ENCODE measurements around the gene HES1. TPM values are rescaled to one million over a fixed set of nuclear protein-coding genes. Genes with fewer than 3 reads are reported as not detected.
"Not testable (repeated sequence)": the region's sequence is repeated elsewhere in the genome, so short reads cannot be mapped to it uniquely, and the experiment has no call there.

Gene HES1
- total and polyA plus RNA-seq, 5 experiments from 2014 or later, result not detected

- POLR2A ChIA-PET, result interaction anchor here (0.6 to 0.7 kb wide), 2 partner anchors 257 to 342 kb away, joined by 4 read pairs; no protein-coding TSS in a partner anchor
- Mint-ChIP-seq H3K27ac (peak overlapping the region in 2 of 10 donors; percentile 18 to 51), H3K4me1 (peaks cover 17 to 48% (median 27%) of the 10 kb centered on the region in 4 donors), H3K9me3 (no peaks in the 10 kb centered on the region), H3K36me3 (no peaks in the 10 kb centered on the region), H3K4me3 (peak overlapping the region; percentile 16 to 67 (median 56)), H3K27me3 (peaks cover 5 to 58% (median 39%) of the 10 kb centered on the region in 5 donors)
- DNase-seq (peak in 2 of 10 donors; percentile 13 to 23), ATAC-seq (no peak)
Measured at GRCh38 chr3:194140520-194141414, 4.8 kb downstream of the HES1 start.

GRCh38 chr3:194141415-194142155, 5.6 kb downstream of the HES1 start:
- DNase-seq (peak; percentile 17 to 76 (median 48)), ATAC-seq (peak; percentile 49 to 53)
- peak overlapping the region; percentile 63 to 87 (median 81) for H3K4me3 Mint-ChIP-seq
- peak overlapping the region in 2 of 10 donors; percentile 66 to 77 for H3K27ac Mint-ChIP-seq
- H3K36me3 Mint-ChIP-seq, result no peaks in the 10 kb centered on the region
- POLR2A ChIA-PET, result interaction anchor here (0.7 kb wide), 1 partner anchor 256 kb away, joined by 4 read pairs; no protein-coding TSS in a partner anchor
- peaks cover 5 to 51% (median 31%) of the 10 kb centered on the region in 5 donors for H3K27me3 Mint-ChIP-seq
- peaks cover 12 to 40% (median 18%) of the 10 kb centered on the region in 4 donors for H3K4me1 Mint-ChIP-seq
- H3K9me3 Mint-ChIP-seq, result no peaks in the 10 kb centered on the region

GRCh38 chr3:194142156-194142910, 6.4 kb downstream of the HES1 start:
- POLR2A ChIA-PET, result no interaction called here
- Mint-ChIP-seq H3K27ac (peak overlapping the region in 2 of 10 donors; percentile 66 to 77), H3K4me1 (peaks cover 5 to 33% (median 11%) of the 10 kb centered on the region in 4 donors), H3K9me3 (no peaks in the 10 kb centered on the region), H3K27me3 (peaks cover 2 to 47% (median 26%) of the 10 kb centered on the region in 5 donors), H3K36me3 (no peaks in the 10 kb centered on the region), H3K4me3 (peak overlapping the region; percentile 63 to 87 (median 81))
- ATAC-seq (no peak), DNase-seq (peak in 2 of 10 donors; percentile 12 to 19)

DNA sequence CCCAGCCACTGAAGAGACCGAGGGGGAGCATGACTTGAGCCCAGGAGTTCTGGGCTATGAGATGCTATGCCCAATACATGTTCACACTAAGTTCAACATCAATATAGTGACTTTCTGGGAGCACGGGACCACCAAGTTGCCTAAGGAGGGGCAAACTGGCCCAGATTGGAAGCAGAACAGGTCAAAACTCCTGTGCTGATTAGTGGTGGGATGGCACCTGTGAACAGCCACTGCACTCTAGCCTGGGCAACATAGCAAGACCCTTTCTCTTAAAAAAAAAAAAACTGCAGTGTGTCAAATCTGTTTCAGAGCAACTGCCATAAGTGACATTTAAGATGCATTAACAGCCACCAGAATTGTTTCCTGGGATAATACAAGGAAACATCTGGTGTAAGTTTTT, 9.8 kb downstream of the HES1 start:
- Mint-ChIP-seq H3K9me3 (no peaks in the 10 kb centered on the region), H3K4me1 (peaks cover 3 to 8% (median 7%) of the 10 kb centered on the region in 4 donors), H3K27ac (no peak overlapping the region), H3K36me3 (no peaks in the 10 kb centered on the region), H3K4me3 (no peak overlapping the region), H3K27me3 (peaks cover 14 to 40% (median 28%) of the 10 kb centered on the region in 5 donors)
- DNase-seq (no peak), ATAC-seq (no peak)
- POLR2A ChIA-PET, result interaction anchor here (0.6 kb wide), 1 partner anchor 22 kb away, joined by 3 read pairs; no protein-coding TSS in a partner anchor

DNA sequence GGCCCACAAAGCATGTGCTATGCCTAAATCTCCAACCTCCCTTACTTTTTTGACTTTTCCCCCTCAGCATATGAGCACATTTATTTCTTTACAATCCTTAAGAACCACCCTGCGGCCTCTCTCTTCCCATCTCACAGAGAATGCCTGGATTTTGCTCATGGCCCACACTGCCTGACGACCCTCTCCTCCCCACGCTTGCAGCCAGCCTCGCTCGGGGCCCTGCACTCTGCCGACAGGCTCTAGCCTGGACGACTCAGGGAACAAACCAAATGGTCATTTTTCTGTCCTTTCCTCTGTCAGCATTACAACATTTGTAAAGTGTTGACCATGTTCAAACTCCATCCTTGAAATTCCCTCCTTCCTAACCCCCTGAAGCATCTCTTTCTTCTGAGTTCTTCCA, 11.7 kb downstream of the HES1 start:
- no peak for DNase-seq
- peaks cover 12 to 37% (median 22%) of the 10 kb centered on the region in 5 donors for H3K27me3 Mint-ChIP-seq
- POLR2A ChIA-PET, result no interaction called here
- H3K4me3 Mint-ChIP-seq, result no peak overlapping the region
- peak overlapping the region in 1 of 10 donors; percentile 10 for H3K27ac Mint-ChIP-seq
- H3K4me1 Mint-ChIP-seq, result peaks cover 0 to under 1% (median 0%) of the 10 kb centered on the region in 4 donors
- no peak for ATAC-seq
- H3K9me3 Mint-ChIP-seq, result no peaks in the 10 kb centered on the region
- no peaks in the 10 kb centered on the region for H3K36me3 Mint-ChIP-seq

- peaks cover 0 to 3% (median 0%) of the 10 kb centered on the region in 3 donors for H3K36me3 Mint-ChIP-seq
- no peak for ATAC-seq
- peaks cover 0 to 2% (median 0%) of the 10 kb centered on the region in 4 donors for H3K4me1 Mint-ChIP-seq
- POLR2A ChIA-PET, result no interaction called here
- no peak overlapping the region for H3K27ac Mint-ChIP-seq
- H3K9me3 Mint-ChIP-seq, result no peaks in the 10 kb centered on the region
- no peak for DNase-seq
- no peak overlapping the region for H3K4me3 Mint-ChIP-seq
- H3K27me3 Mint-ChIP-seq, result peaks cover 15 to 37% (median 25%) of the 10 kb centered on the region in 5 donors
Measured at GRCh38 chr3:194148383-194148782, 12.4 kb downstream of the HES1 start.

- no peak overlapping the region for H3K27ac Mint-ChIP-seq
- no peak overlapping the region for H3K4me3 Mint-ChIP-seq
- H3K9me3 Mint-ChIP-seq, result peaks cover 0 to 12% (median 6%) of the 10 kb centered on the region in 9 donors
- DNase-seq (no peak), ATAC-seq (no peak)
- H3K4me1 Mint-ChIP-seq, result peaks cover 0 to 2% (median 0%) of the 10 kb centered on the region in 4 donors
- POLR2A ChIA-PET, result interaction anchor here (0.7 kb wide), 1 partner anchor 37 kb away, joined by 3 read pairs; no protein-coding TSS in a partner anchor
- H3K27me3 Mint-ChIP-seq, result peaks cover 25 to 51% (median 29%) of the 10 kb centered on the region in 5 donors
- peaks cover 0 to 7% (median 3%) of the 10 kb centered on the region in 3 donors for H3K36me3 Mint-ChIP-seq
Measured at GRCh38 chr3:194150252-194150934, 14.4 kb downstream of the HES1 start.

- H3K36me3 Mint-ChIP-seq, H3K4me1 Mint-ChIP-seq, H3K27ac Mint-ChIP-seq, DNase-seq, ATAC-seq, POLR2A ChIA-PET, H3K4me3 Mint-ChIP-seq: not testable (repeated sequence)
- peaks cover 0 to 12% (median 6%) of the 10 kb centered on the region in 9 donors for H3K9me3 Mint-ChIP-seq
- H3K27me3 Mint-ChIP-seq, result peaks cover 25 to 56% (median 29%) of the 10 kb centered on the region in 5 donors
Measured at GRCh38 chr3:194150935-194151302, 15.0 kb downstream of the HES1 start.

DNA sequence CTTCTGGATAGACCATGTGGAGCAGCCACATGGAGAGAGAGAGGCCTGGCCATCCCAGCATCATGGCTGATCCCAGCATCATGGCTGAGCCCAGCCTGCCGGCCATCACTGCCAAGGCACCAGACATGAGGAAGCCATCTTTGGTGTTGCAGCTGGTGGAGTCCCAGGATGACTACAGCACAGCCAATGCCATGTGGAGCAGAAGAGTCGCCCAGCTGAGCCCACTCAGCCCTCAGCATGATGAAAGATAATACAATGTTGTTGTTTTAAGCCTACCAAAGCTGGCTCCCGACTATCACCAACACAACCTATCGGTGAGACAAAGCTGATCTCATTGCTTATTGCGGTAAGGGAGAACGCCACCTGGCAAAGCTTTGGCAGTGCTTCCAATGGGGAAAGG, 18.4 kb downstream of the HES1 start:
- ATAC-seq, result no peak
- POLR2A ChIA-PET, result interaction anchor here (0.5 kb wide), 1 partner anchor 56 kb away, joined by 3 read pairs; no protein-coding TSS in a partner anchor
- H3K27me3 Mint-ChIP-seq, result peaks cover 16 to 40% (median 22%) of the 10 kb centered on the region in 5 donors

GRCh38 chr3:194156095-194156494, 20.1 kb downstream of the HES1 start:
- H3K4me3 Mint-ChIP-seq, result no peak overlapping the region
- POLR2A ChIA-PET, result no interaction called here
- no peak for ATAC-seq
- no peak for DNase-seq
- peaks cover 0 to 2% (median 0%) of the 10 kb centered on the region in 4 donors for H3K4me1 Mint-ChIP-seq
- H3K9me3 Mint-ChIP-seq, result peaks cover 0 to 12% (median 6%) of the 10 kb centered on the region in 9 donors
- H3K36me3 Mint-ChIP-seq, result peaks cover 0 to 7% (median 3%) of the 10 kb centered on the region in 3 donors
- H3K27me3 Mint-ChIP-seq, result peaks cover 20 to 48% (median 23%) of the 10 kb centered on the region in 5 donors
- H3K27ac Mint-ChIP-seq, result no peak overlapping the region

More for the DNA sequence above, 18.4 kb downstream of the HES1 start:
- H3K36me3 Mint-ChIP-seq, result peaks cover 0 to 7% (median 3%) of the 10 kb centered on the region in 3 donors
- H3K9me3 Mint-ChIP-seq, result peaks cover 0 to 12% (median 6%) of the 10 kb centered on the region in 9 donors
- DNase-seq, result no peak
- H3K4me3 Mint-ChIP-seq, result no peak overlapping the region
- H3K27ac Mint-ChIP-seq, result peak overlapping the region in 1 of 10 donors; percentile 32
- peaks cover 0 to 2% (median 0%) of the 10 kb centered on the region in 4 donors for H3K4me1 Mint-ChIP-seq

DNA sequence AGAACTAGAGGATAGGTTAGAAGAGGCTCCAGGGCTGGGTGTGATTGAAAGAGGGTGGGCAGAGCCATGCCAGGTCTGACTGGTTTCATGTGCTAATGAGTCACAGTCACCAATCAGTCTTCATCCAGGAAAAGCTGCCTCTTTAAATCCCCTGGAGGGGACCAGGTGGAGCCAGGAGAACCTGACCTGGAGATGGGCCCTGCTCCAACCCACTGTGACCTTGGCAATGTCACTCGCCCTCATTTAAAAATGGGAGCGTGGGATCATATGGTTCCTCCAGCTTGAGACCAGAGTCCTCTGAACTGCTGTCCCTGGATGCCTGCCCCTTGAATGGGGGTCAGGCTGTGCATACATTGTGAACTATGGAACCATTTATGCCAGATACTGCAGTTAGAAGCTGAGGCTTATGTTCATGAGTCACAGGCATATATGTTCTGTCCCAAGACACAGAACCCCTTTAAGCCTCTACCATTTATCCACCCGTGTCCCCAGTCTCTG, 23.0 kb downstream of the HES1 start:
- no peak for DNase-seq
- POLR2A ChIA-PET, result no interaction called here
- Mint-ChIP-seq H3K27ac (no peak overlapping the region), H3K9me3 (peaks cover 0 to 10% (median 6%) of the 10 kb centered on the region in 9 donors), H3K4me3 (no peak overlapping the region), H3K36me3 (peaks cover 0 to 7% (median 0%) of the 10 kb centered on the region in 3 donors), H3K4me1 (no peaks in the 10 kb centered on the region), H3K27me3 (peaks cover 18 to 45% (median 28%) of the 10 kb centered on the region in 5 donors)
- no peak for ATAC-seq

All from naive thymus-derived CD8-positive, alpha-beta T cell (primary cell).